IPS-18c (cell line): ENCODE results near the gene NADK2.

Experiments used
- H3K4me3 ChIP-seq: 2 replicates; pipeline ENCODE4 v1.7.0; 2013; ENCODE audit warnings: low read depth, mild to moderate bottlenecking, low read length, moderate library complexity; ENCODE audit not compliant: insufficient read depth
- H3K9me3 ChIP-seq: one replicate; pipeline ENCODE4 v1.6.1; 2013; ENCODE audit warnings: mild to moderate bottlenecking, low read length, moderate library complexity; ENCODE audit not compliant: control insufficient read depth, insufficient read depth

NADK2 gene

GRCh38 chr5:36156121-36156601 lies 85.6 kb downstream of the NADK2 start:
- H3K9me3 ChIP-seq: no peaks in the 10 kb centered on the region
- H3K4me3 ChIP-seq: no peak overlapping the region

- H3K4me3 ChIP-seq: no peak overlapping the region
- no peaks in the 10 kb centered on the region for H3K9me3 ChIP-seq
Observed at GRCh38 chr5:36155291-36155690, 86.4 kb downstream of the NADK2 start.

GRCh38 chr5:36153726-36154125 lies 88.0 kb downstream of the NADK2 start:
- peak overlapping the region; percentile 17; the same call in 1 of the 2 replicates for H3K4me3 ChIP-seq
- no peaks in the 10 kb centered on the region for H3K9me3 ChIP-seq

- 0 out of 2 replicates have a peak overlapping the region, but pooled peaks have one; percentile 73 for H3K4me3 ChIP-seq
- H3K9me3 ChIP-seq: no peaks in the 10 kb centered on the region
Observed at GRCh38 chr5:36153298-36153677, 88.4 kb downstream of the NADK2 start.

- H3K4me3 ChIP-seq: peak overlapping the region; percentile 73
- no peaks in the 10 kb centered on the region for H3K9me3 ChIP-seq
Observed at GRCh38 chr5:36152324-36153297, 89.1 kb downstream of the NADK2 start.

GRCh38 chr5:36151434-36152323 lies 90.0 kb downstream of the NADK2 start, which contains the start of the genes LMBRD2 and SKP2:
Gene LMBRD2, minus strand, starts transcription at chr5:36151887. Its CDS starts 8,538 bp downstream, at chr5:36143349.
Gene SKP2, plus strand, starts transcription at chr5:36152111. Its CDS starts 152 bp downstream, at chr5:36152263.
- H3K4me3 ChIP-seq: peak within 1 kb of the TSS; percentile 84
- no peaks in the 10 kb centered on the region for H3K9me3 ChIP-seq

GRCh38 chr5:36150676-36151433 lies 90.9 kb downstream of the NADK2 start:
- H3K9me3 ChIP-seq: no peaks in the 10 kb centered on the region

GRCh38 chr5:36147681-36148080 lies 94.0 kb downstream of the NADK2 start:
- Histone ChIP-seq H3K9me3 (no peaks in the 10 kb centered on the region), H3K4me3 (no peak overlapping the region)

More at GRCh38 chr5:36150676-36151433, 90.9 kb downstream of the NADK2 start:
- H3K4me3 ChIP-seq: peak overlapping the region; percentile 84

- no peak overlapping the region for H3K4me3 ChIP-seq
- no peaks in the 10 kb centered on the region for H3K9me3 ChIP-seq
Observed at GRCh38 chr5:36146390-36146789, 95.3 kb downstream of the NADK2 start.

GRCh38 chr5:36145311-36145710 lies 96.4 kb downstream of the NADK2 start:
- H3K4me3 ChIP-seq: no peak overlapping the region
- no peaks in the 10 kb centered on the region for H3K9me3 ChIP-seq
